ENCODE data around the gene IPCEF1.

IPCEF1 gene

GRCh38 chr6:154378518-154378917 is 21.9 kb upstream of the IPCEF1 start:
- no peak for TF ChIP-seq CTCF (conservative IDR thresholded peaks at IDR 0.05; ENCODE audit: low read depth, low read length)
- no peak overlapping the region for H3K4me3 ChIP-seq (ENCODE audit: low read depth, low read length)
- no peak for DNase-seq (ENCODE audit: low read depth)

- no peak for TF ChIP-seq CTCF (conservative IDR thresholded peaks at IDR 0.05; ENCODE audit: low read depth, low read length)
- DNase-seq (ENCODE audit: low read depth), result no peak
- H3K4me3 ChIP-seq (ENCODE audit: low read depth, low read length), result no peak overlapping the region
Measured at GRCh38 chr6:154377726-154378125, 21.1 kb upstream of the IPCEF1 start.

GRCh38 chr6:154373971-154374370 is 17.4 kb upstream of the IPCEF1 start:
- TF ChIP-seq CTCF (conservative IDR thresholded peaks at IDR 0.05; ENCODE audit: low read depth, low read length), result no peak
- no peak for DNase-seq (ENCODE audit: low read depth)

GRCh38 chr6:154371281-154371680 is 14.7 kb upstream of the IPCEF1 start:
- DNase-seq (ENCODE audit: low read depth), result no peak
- no peak overlapping the region for H3K4me3 ChIP-seq (ENCODE audit: low read depth, low read length)
- TF ChIP-seq CTCF (conservative IDR thresholded peaks at IDR 0.05; ENCODE audit: low read depth, low read length), result no peak

More at GRCh38 chr6:154373971-154374370, 17.4 kb upstream of the IPCEF1 start:
- H3K4me3 ChIP-seq (ENCODE audit: low read depth, low read length), result no peak overlapping the region

- peak; percentile 60 for DNase-seq (ENCODE audit: low read depth)
- TF ChIP-seq CTCF (conservative IDR thresholded peaks at IDR 0.05; ENCODE audit: low read depth, low read length), result peak; percentile 64
Measured at GRCh38 chr6:154370545-154370944, 13.9 kb upstream of the IPCEF1 start.

GRCh38 chr6:154367839-154368695 is 11.5 kb upstream of the IPCEF1 start:
- peak; percentile 22 for DNase-seq (ENCODE audit: low read depth)
- H3K4me3 ChIP-seq (ENCODE audit: low read depth, low read length), result no peak overlapping the region
- TF ChIP-seq CTCF (conservative IDR thresholded peaks at IDR 0.05; ENCODE audit: low read depth, low read length), result no peak

More at GRCh38 chr6:154370545-154370944, 13.9 kb upstream of the IPCEF1 start:
- no peak overlapping the region for H3K4me3 ChIP-seq (ENCODE audit: low read depth, low read length)

- no peak for TF ChIP-seq CTCF (conservative IDR thresholded peaks at IDR 0.05; ENCODE audit: low read depth, low read length)
Measured at GRCh38 chr6:154367336-154367735, 10.7 kb upstream of the IPCEF1 start.

More at GRCh38 chr6:154367336-154367735, 10.7 kb upstream of the IPCEF1 start:
- no peak overlapping the region for H3K4me3 ChIP-seq (ENCODE audit: low read depth, low read length)
- DNase-seq (ENCODE audit: low read depth), result no peak
